Esophagus muscularis mucosa (tissue), 3 donors: ENCODE measurements around the gene SMIM24.

Experiments used
- POLR2AphosphoS5 ChIP-seq, 2 donors: sonication (generic); formaldehyde crosslinking; IDR thresholded peaks; one replicate each; pipeline ENCODE4 v1.6.1; 2017; ENCODE audit warnings: antibody characterized with exemption in 2 of 2
- TF ChIP-seq, protein P1 (sequence below), 3 experiments: fragments of 200-600 bp in 2 of 3; fragments of 450-650 bp in 1 of 3; sonication (generic) in 2 of 3; IDR thresholded peaks; one replicate each; pipeline ENCODE4 v1.5.1; 2017 to 2019; ENCODE audit warnings: antibody characterized with exemption in 3 of 3, mild to moderate bottlenecking in 2 of 3, moderate library complexity in 1 of 3

GRCh38 chr19:3459965-3460582, 20.3 kb downstream of the SMIM24 start:
- TF ChIP-seq POLR2AphosphoS5 (IDR thresholded peaks at IDR 0.05), result no peak
- TF ChIP-seq, protein P1, sequence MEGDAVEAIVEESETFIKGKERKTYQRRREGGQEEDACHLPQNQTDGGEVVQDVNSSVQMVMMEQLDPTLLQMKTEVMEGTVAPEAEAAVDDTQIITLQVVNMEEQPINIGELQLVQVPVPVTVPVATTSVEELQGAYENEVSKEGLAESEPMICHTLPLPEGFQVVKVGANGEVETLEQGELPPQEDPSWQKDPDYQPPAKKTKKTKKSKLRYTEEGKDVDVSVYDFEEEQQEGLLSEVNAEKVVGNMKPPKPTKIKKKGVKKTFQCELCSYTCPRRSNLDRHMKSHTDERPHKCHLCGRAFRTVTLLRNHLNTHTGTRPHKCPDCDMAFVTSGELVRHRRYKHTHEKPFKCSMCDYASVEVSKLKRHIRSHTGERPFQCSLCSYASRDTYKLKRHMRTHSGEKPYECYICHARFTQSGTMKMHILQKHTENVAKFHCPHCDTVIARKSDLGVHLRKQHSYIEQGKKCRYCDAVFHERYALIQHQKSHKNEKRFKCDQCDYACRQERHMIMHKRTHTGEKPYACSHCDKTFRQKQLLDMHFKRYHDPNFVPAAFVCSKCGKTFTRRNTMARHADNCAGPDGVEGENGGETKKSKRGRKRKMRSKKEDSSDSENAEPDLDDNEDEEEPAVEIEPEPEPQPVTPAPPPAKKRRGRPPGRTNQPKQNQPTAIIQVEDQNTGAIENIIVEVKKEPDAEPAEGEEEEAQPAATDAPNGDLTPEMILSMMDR (IDR thresholded peaks at IDR 0.05), result no peak
